Measurements from ENCODE around the gene GMFB.
"Not testable (repeated sequence)": the region's sequence is repeated elsewhere in the genome, so short reads cannot be mapped to it uniquely, and the experiment has no call there.

The GMFB gene

GRCh38 chr14:54457609-54457996 lies 31.2 kb downstream of the GMFB start:
- no peak for DNase-seq

DNA sequence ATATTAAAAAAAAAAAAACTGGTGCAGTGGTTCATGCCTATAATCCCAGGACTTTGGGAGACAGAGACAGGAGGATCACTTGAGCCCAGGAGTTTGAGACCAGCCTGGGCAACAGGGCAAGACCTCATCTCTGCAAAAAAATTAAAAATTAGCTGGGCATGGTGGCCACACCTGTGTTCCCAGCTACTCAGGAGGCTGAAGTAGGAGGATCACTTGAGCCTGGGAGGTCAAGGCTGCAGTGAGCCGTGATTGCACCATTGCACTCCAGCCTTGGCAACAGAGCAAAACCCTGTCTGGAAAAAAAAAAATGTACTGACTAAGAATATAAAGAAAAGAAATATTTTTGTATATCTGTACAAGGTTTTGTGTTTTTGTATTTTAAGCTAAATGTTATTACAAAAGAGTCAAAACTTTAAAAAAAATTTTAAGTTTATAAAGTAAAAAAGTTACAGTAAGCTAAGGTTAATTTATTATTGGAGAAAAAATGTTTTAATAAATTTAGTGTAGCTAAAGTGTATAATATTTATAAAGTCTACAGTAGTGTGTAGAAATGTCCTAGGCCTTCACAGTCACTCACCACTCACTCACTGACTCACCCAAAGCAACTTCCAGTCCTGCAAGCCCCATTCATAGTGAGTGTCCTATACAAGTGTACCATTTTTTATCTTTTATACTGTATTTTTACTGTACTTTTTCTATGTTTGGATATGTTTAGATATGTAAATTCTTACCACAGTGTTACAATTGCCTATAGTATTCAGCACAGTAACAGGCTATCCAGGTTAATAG lies 31.8 kb downstream of the GMFB start:
- DNase-seq, result not testable (repeated sequence)

DNA sequence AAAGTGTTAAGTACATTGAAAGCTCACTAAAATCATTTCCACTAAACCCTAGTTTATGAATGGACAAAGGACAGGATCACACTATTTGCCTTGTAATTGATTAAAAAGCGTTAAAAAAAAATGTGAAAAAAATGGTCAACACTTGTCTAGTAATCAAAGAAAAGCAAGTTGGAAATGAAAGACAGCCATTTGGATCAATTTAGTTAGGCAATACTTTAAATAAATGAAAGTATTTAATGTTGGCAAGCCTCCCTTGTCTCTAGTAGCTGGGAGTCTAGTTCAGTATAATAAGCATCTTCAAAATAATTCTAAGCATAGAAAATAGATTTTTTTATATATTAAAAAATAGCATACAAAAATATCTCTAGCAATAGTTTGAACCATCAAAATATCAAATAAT lies 33.4 kb downstream of the GMFB start:
- no peak for DNase-seq

DNA sequence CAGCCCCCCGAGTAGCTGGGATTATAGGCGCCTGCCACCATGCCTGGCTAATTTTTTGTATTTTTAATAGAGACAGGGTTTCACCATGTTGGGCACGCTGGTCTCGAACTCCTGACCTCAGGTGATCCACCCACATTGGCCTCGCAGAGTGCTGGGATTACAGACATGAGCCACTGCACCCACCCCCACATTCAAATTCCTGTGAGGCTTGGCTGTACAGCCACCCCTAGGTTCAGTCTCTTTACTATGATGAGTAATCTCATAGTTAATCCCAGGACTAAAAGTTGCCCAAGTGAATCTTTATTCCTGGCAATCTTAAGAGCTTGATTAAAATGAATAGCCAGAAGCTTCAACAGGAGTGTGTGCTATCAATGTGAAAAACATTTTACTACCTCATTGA lies 34.8 kb downstream of the GMFB start:
- not testable (repeated sequence) for DNase-seq

- no peak for DNase-seq
Observed at GRCh38 chr14:54453252-54453651, 35.5 kb downstream of the GMFB start.

GRCh38 chr14:54451961-54452360 lies 36.8 kb downstream of the GMFB start:
- no peak for DNase-seq

GRCh38 chr14:54451121-54451601 lies 37.6 kb downstream of the GMFB start:
- no peak for DNase-seq

DNA sequence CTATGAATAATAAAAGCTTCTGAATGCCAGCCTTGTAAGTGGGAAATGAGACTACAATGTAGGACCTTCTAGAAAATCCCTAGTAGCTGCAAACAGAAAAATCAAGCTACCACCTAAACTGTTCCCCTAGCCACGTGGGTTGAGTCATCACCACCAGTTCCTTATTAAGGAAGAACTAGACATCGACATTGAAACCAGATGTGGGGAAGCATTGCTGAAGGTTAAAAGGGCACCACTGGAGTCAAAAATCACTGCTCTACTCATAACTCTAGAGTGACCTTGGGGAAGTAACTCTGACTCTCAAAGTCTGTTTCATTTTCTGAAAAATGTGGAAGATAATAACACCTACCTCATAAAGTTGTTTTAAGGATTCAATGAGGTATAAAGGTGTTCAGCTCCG lies 38.2 kb downstream of the GMFB start:
- DNase-seq, result no peak

- DNase-seq, result no peak
Observed at GRCh38 chr14:54447231-54447692, 41.5 kb downstream of the GMFB start.

DNA sequence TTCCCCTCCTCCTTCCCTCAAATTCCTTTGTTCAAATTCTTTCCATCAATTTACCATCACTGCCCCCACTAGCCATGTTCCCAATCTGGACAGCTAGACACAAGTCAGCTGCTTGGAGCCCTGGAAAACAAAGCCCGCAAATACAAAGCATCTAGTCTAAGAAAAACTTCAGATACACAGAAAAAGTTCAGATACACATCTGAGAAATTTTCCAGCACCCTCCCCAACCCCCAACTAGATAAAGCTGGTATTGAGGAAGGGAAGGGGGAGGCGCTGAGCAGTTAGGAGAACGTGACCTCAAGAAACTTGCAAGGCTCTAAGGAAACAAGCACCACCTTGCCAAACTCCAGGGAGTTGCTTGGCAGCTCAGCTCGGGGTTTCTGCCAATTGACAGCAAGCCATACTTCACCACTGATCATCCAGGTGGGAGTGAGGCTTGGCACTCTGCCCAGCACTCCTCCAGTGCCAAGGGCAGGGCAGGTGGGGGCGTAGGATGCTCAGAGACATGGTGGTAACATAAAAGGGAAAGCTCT lies 42.6 kb downstream of the GMFB start:
- DNase-seq, result no peak

- DNase-seq, result no peak
Observed at GRCh38 chr14:54444681-54445080, 44.1 kb downstream of the GMFB start.

DNA sequence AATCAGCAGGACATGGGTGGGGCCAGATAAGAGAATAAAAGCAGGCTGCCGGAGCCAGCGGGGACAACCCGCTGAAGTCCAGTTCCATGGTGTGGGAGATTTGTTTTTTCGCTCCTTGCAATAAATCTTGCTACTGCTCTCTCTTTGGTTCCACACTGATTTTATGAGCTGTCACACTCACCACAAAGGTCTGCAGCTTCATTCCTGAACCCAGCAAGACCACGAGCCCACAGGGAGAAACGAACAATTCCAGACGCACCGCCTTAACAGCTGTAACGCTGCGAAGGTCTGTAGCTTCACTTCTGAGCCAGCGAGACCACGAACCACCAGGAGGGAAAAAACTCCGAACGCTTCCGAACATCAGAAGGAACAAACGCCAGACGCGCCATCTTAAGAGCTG lies 44.8 kb downstream of the GMFB start:
- DNase-seq, result no peak

DNA sequence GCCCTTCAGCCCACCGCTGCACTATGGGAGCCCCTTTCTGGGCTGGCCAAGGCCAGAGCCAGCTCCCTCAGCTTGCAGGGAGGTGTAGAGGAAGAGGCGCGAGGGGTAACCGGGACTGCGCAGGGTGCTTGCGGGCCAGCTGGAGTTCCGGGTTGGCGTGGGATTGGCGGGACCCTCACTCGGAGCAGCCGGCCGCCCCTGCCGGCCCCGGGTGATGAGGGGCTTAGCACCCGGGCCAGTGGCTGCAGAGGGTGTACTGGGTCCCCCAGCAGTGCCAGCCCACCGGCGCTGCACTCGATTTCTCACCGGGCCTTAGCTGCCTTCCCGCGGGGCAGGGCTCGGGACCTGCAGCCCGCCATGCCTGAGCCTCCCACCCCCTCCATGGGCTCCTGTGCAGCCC lies 45.8 kb downstream of the GMFB start:
- not testable (repeated sequence) for DNase-seq

DNA sequence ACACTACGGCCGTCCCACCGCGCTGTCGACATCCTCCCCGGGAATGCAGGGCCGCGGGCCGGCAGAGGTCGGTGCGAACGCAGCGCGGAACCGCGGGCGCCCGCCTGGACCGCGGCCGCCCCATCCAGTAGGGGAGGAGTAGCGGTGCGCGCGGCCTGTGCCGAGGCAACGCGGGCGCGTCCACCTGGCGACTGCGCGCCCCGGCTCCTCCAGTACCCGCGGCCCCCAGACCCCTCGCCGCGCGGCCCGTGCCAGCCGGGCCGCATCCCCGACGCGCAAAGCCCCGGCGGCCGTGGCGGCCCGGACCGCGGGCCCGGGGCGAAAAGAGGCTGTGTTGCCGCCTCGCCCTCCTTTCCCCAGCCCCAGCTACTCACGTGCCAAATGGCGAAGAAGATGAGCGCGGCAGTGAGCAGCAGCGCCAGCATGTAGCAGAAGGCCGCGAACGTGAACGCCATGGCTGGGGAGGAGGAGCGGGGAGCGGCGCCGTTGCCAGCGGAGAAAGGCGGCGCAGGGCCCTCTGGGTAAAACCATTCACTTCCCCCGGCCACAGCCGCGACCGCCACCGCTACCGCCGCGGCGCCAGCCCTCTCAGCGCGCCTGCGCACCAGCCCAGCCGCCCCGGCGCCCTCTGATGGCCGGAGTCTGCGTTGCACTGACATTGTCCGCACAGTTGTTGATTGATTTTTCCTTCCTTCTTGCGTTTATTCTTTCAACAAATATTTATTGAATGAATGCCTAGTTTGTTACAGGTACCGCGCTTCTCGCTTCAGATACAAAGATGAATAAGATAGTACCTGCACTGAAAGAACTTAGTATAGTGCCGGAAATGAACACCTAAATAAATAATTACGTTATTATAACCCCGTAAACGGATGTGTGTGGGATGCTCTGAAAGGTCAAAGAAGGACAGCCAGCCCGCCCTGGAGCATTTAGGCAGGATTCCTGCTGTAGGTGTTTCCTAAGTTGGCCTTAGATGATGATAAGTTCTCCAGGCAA lies 47.6 kb downstream of the GMFB start, which contains the start of gene CNIH1:
Gene CNIH1 (minus strand): TSS at position 502 of the 996 bp plus-strand sequence. CDS start 47 bp downstream, at position 455.
- DNase-seq, result peak; percentile 72

- DNase-seq, result no peak
Observed at GRCh38 chr14:54440476-54440872, 48.3 kb downstream of the GMFB start.

GRCh38 chr14:54440037-54440436 lies 48.7 kb downstream of the GMFB start:
- DNase-seq, result no peak

DNA sequence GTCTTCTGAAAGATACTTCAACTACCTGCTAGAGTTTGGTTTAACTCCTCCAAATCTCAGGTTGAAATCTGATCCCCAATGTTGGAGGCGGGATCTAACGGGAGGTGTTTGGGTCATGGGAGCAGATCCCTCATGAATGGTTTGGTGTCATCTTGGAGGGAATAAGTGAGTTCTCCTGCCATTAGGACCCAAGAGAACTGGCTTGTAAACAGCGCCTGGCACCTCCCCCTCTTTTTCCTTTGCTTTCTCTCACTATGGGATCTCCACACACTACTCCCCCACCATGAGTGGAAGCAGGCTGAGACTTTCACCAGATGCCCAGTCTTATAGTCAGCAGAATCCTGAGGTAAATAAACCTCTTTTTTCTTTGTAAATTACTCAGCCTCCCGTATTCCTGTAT lies 50.1 kb downstream of the GMFB start:
- no peak for DNase-seq

- DNase-seq, result not testable (repeated sequence)
Observed at GRCh38 chr14:54437954-54438353, 50.8 kb downstream of the GMFB start.

- peak; percentile 33 for DNase-seq
Observed at GRCh38 chr14:54435500-54435981, 53.2 kb downstream of the GMFB start.

GRCh38 chr14:54428527-54428926 lies 60.3 kb downstream of the GMFB start:
- no peak for DNase-seq

- DNase-seq, result no peak
Observed at GRCh38 chr14:54427871-54428270, 60.9 kb downstream of the GMFB start.

DNA sequence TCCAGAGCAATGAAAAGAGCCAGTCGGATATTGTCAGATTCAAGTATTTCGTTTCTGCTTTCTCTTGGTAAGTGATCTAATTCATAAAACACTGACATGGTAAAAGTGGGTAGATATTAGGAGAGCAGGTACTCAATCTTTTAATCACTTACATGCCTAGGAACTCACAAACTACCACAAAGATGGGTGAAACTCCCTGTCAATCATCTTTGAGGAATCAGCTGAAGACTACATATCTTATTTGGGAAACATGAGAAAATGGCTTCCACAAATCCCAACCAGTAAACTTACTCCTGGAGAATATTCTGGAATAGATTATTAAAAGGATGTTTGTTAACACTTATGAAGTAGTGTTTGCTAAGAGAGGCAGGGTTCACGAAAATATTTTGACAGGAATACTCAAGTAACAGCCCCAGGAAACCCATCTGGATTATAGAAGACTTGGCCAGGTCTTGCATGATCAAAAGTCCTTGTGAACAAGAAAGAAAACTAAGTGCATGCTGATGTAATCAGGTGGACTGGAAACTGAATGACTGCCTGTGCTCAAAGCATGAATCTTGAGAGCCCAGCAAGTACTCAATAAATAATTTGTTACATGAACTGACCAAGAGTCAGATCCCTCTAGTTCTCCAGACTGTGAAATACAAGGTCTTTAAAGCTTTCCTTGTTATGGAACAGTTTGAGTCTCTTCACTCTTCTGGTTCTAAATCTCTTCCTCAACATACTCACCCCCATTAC lies 63.1 kb downstream of the GMFB start:
- no peak for DNase-seq
